RCC 7860 (cell line): Measurements from ENCODE around the gene DNAJC27.

ENCODE experiments used
- DNase-seq: peaks from one replicate; pipeline ENCODE4 v3.0.0-alpha.2; 2015; ENCODE audit warnings: low spot score
- FAIRE-seq: peaks from 2 replicates; lab custom pipeline; 2012; peaks lifted over from hg19 to GRCh38; lab: Jason Lieb, UNC

DNAJC27 gene

DNA sequence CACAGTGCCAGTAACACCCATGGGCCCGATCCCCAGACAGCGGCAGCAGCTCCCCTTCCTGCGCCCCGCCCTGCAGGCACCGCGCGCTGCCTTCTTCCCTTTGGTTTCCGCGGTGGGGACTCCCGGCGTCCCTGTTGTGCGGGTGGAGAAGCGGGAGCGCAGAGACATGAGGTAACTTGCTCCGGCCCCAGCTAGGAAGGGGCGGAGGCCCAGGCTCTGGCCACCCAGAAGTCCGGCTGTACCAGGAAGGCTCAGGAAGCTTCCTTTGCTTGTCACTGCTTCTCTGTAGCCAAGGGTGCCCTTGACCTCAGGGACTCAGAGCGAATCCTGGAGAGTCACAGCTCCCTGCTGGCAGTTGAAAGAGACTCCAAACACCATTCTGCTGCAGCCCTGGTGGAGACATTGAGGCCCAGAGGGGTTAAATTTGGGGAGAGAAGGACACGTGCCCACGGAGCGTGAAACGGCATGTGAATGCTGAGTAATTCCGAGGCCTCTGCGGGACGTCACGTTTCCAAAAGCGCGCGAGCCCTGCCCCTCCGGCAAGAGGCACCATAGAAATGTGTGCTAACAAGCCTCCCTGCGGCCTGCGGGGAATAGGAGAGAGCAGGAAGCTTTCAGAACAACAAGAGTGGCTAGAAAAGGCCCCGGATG, 45.0 kb downstream of the DNAJC27 start:
- no peak for FAIRE-seq
- no peak for DNase-seq

DNA sequence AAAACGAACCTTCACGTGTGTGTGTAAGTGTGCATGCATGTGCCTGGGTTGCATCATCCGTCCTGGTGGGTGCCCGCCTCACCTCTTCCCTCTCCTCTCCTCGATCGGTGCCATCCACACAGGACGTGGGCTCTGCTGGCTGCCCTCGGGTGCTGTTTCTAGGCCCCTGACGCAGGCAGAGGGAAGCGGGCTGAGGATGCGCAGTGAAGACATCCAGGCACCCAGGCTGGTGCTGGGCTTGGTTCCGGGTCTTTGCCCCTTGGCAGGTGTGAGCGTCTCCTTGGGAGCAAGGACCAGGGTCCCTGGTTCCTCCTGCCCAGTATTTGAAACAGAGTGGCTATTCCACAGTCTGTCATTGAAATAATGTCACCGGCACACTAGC, 45.5 kb downstream of the DNAJC27 start:
- no peak for DNase-seq
- no peak for FAIRE-seq

DNA sequence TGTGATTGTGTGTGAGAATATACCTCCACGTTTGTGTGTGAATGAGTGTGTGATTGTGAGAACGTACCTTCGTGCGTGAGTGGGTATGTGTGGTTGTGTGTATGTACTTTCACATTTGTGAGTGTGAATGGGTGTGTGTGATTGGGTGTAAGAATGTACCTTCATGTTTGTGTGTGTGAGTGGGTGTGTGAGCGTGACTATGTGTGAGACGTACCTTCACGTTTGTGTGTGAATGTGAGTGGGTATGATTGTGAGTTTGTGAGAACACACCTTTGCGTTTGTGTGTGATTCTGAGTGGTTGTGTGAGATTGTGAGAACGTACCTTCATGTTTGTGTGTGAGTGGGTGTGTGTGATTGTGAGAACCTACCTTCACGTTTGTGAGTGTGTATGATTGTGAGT, 45.9 kb downstream of the DNAJC27 start:
- FAIRE-seq = no peak
- DNase-seq = no peak

DNA sequence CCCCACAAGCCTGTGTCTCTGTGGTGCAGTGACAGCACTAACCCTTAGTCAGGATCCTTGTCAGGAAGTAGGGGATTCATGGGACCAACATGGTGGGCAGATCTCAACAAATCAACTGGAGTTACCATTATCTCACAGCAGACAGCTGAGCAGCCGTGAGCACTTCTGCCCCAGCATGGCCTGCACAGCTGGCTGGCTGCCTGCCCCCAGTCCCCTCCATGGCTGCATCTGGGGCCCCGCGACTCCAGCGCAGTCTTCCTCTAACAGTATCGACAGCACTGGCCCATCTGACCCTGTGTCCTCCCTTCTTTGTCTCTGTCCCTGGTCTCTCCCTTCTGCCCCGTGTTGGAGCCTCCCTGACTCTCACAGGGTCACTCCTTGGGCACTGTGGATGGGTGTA, 47.0 kb downstream of the DNAJC27 start:
- no peak for FAIRE-seq
- no peak for DNase-seq

DNA sequence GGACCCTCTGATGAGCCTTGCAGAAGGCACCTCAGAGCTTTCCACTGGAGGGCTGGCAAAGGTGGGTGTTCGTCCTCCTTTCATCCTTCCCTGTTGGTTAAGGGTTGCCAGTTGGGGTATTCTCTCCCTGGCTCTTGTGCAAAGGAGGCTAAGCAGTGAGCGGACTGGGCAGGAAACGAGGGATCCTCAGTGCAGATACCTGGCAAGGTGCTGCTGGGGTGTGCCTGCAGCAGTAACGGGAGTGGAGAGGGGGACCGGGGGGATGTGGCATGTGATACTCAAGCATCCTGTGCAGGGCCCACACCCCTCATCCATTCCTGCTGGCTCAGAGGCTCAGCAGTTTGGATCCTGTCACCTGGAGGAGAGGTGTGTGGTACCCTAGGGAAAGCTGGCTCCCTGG, 47.5 kb downstream of the DNAJC27 start:
- no peak for FAIRE-seq
- DNase-seq = no peak

DNA sequence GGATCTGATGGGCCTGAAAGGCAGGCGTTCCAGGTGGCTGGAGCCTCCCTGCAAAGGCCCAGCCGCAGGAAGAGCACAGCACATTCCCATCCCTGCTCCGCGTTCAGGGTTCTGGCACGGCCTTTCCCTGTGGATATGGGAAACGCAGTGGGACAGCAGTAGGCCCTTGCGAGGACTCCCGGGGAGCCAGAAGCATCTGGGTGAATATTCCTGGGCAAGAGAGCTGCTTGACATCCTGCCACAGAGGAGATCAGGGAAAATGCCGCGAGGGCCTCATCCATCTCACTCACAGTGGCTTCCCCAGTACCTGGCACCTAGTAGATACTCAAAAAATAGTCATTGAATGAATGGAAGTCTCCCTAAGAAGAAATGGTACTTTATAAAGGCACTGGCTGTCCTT, 48.6 kb downstream of the DNAJC27 start:
- DNase-seq (no peak), FAIRE-seq (no peak)

DNA sequence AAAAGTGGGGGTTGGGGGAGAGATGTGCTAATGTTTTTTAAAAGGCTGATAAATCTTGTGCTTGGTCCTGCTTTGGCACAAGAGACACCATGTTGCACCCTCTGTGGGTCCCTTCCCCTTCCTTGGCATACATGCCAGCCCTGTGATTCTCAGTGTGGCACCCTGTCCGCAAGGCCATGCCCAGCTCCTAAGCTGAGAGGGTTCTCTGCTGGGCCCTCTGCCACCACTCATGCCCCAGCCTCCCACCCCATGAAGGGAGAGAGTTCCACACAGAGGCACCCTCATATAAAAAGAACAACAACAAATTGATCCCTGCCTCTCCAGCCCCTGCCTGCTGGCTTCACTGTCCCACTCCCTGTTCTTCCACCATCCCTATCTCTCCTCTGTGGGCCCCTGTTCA, 49.2 kb downstream of the DNAJC27 start:
- no peak for DNase-seq
- no peak for FAIRE-seq

DNA sequence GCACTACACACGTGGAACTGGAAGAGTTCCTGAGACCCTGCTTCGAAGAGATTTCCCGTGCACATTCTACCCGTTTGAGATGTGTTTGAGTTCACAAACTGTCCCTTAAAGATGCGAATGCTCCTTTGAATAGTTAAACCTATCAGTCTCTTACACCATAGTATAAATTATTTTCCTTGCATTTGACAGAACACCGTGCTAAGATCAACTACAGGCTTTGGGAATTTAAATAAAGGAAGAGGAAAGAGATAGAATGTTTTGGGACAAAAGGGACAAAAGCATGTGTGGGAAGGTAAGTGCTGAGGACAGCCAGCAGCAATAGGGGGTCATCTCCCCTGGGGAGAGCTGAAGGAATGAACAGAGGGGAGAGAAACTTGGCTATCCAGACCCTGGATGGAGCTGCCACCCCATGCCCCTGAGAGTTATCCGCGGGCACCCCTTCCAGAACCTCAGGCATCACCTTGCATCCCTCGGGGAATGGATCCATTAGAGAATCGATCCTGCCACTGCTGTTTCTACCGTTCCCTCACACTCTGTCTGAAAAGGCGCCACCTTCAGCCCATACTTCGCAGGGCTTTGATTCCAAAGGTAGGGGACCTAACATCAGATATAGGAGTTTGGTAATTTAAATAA, 50.8 kb downstream of the DNAJC27 start:
- FAIRE-seq (peak; percentile 54), DNase-seq (no peak)

DNA sequence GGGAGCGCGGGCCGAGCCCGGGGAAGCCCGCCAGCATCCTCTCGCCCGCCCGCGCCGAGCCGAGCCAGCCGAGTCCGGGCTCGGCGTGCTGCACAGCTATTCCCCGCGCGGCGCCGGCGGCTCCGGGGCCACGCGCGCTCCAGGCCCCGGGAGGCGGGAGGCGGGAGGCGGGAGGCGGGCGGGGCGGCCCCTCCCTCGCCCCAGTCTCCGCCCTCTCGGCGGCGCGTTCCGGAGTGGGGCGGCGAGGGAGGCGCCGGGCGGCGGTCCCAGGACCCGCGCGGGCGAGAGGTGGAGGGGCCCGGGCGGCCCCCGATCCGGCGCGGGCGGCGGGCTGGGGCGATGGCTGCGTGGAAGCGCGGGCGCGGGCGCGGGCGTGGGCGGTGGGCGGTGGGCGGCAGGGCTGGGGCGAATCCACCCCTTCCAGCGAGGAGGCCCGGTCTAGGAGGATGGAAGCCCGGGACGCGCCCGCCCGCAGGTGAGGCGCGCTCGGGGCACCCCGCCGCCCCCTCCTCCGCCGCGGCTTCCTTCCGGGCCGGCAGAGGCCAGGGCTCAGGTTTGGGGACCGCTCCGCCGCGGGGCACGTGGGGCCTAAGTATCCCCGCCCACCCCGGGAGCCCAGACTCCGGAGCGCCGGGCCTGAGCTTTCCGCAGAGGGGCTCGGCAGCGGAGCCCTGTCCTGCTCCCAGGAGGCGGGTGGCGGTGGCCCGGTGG, 51.5 kb downstream of the DNAJC27 start, which contains the start of gene ADCY3:
TSS of gene ADCY3 (minus strand) at position 140 of the 711 bp plus-strand sequence. CDS start 1,250 bp downstream, outside the sequence.
- DNase-seq (no peak), FAIRE-seq (no peak)

DNA sequence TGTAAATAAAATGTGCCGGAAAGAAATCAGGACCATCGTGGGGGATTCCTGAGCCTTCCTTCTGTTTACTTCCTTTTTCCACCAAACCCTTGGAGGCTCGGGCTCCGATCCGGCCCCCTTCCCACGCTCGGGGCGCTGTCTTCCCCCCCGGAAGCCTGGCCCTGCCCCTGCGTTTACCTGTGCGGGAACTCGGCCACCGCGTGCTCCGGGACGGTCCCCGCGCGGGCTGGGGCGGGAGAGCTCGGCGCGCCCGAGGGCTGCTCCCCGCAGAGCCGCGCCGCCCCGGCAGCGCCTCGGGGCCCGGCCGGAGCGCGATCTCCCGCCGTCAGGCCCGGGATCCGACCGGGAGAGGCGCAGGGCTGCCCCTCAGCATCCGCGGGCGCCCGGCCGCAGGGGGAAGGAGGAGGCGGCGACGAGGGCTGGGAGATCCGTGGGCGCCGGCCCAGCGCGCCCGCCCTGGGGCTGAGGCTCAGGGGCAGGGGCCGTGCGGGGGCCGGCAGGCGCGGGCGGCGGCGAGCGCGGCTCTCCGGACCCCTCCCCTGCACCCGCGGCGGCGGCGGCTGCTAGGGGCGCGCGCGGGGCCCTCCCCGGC, 52.2 kb downstream of the DNAJC27 start:
- DNase-seq (no peak), FAIRE-seq (no peak)

DNA sequence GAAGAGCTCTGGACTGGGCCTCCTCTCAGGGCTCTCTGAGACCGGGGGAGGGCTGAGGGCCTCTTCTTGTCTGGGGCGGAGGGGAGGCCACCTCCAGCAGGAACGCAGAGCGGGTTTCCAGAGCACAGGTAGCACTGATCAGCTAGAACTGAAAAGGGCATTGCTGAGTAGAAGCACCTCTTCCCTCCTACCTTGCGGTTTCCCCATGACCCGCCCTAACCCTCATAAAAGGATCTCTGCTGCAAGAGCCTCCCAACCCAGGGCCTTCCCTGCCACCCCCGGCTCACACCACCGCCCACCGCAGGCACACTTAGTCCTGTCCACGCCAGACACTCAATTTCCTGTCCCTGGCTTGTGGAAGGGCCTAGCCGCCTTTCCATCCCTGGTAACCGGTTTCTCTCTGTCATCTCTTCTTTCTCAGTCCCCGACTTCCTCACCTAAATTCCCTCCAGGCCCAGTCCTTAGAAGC, 52.7 kb downstream of the DNAJC27 start:
- DNase-seq (no peak), FAIRE-seq (no peak)

DNA sequence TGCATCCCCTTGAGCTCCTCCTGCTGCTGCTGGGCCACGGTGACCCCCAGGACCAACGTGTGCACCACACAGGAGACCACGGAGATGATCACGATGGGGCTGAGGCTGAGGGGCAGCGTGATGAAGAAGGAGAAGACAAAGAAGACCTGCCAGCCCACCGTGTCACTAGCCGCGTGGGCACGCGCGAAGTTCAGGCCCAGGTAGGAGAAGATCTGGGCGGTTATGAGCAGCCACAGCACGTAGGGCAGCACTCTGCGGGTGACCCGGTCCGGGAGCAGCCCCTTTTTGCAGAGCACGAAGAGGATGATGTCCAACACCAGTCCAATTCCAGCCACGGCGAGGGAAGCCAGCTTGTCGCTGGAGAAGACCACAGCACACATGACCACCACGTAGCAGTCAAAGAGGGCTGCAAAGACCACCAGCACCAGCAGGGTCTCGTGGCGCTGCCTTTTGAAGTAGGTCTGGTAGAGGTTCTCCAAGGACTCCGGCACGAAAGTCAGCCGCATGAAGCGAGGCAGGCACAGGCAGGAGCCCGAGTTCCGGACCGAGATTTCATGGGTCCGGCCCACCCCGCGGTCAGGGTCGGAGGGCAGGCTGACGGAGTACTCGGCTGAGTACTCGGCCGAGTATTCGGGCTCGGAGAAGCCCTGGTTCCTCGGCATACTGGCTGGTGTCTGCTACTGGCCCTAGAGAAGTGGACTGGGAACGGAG, 53.3 kb downstream of the DNAJC27 start:
- no peak for FAIRE-seq
- DNase-seq = no peak

DNA sequence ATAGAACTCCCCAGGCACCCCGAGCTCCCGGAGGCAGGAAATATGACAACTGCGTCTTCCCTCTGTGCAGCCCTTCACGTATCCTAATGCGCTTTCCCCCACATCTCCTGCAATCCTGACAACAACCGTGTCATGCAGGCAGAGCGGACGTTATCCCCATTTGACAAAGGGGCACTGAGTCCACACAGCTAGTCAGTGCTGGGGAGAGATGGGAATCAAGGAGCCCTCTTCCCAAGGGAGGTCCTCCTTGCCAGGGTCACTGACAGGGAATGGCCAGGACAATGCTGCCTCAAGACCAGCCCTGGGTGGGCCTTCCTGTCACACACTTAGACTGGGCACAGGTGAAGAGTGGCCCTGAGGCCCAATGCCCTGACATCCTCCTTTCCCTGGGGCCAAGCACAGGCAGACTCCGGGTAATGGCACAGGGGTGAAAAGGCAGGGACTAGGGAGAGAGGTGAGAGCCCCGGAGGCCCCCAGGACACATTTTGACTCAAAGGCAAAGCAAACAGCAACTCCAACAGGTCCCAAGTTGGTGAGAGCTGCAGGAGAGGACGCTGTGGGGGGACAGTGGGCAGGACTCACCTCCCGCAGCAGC, 53.9 kb downstream of the DNAJC27 start:
- DNase-seq (no peak), FAIRE-seq (no peak)

DNA sequence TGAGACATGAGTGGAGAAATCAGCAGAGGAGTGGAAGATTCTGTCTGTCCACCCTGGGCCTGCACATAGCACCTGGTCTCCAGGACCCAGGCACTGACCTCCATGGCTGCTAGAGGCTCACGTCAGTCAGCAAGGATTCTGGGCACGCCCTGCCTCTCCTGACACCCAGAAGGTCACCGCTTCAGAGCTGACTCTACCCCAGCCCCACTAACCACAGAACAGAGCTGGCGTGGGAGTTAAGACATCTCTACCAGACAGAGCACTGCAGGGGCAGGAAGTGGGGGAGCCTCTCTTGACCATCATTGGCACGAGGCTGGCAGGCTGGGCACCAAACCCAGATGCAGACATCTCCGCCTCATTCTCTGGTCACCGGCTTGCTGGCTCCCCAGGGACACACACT, 54.7 kb downstream of the DNAJC27 start:
- DNase-seq (peak; percentile 18), FAIRE-seq (no peak)

DNA sequence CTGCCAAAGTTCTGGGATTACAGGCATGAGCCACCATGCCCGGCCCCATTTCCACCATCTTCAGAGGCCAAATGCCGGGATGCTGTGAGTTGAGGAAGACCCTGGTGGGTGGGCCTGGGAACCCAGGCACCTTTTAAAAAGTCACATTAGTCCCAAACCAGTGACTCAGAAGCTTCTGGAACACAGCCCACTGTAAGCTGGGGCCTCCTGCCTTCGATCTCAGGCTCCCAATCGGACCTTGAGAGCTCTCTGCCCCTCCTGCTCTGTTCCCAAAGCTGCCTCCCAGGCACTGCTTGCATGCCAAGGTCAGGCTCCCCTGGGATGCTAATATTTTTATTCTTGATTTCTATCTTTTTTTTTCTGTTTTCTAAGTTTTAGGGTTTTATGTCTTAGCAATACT, 56.0 kb downstream of the DNAJC27 start:
- no peak for DNase-seq
- no peak for FAIRE-seq

DNA sequence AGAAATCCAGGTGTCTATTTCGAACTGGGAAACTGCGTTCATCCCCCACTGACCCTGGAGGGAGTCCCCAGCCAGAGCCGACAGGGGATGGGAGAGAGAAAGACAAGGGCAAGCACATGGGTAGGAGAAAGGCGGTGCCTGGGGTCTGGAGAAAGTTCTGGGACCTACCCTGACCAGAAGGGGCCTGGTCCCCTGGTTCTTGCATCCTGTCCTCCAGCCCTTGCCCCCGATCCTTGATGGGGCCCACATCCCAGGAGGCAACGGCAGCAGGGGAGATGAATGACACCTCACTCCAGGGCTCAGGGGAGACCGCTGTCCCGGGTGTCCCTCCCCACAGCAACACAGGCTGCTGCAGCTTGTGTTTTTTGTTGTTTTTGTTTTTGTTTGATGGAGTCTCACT, 56.6 kb downstream of the DNAJC27 start:
- DNase-seq = no peak
- FAIRE-seq = no peak

DNA sequence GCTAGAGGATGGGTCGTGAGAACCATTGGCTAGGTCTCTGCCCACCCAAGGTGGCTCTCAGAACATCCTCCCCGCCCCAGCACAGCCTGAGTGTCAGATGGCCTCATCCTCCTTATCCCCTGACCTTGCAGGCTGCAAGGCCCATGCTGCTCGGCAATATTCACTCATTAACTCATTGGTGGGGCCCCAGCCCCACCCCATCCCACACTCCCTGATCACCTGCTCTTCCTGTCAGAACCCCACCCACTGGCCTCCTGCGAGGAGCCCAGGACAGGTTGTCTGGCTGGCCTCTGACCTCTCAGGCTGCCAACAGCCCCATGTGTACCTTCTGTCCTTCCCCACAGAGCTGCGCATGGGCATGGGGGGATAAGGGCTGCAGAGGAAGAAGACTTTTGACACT, 57.0 kb downstream of the DNAJC27 start:
- FAIRE-seq = no peak
- DNase-seq = no peak

DNA sequence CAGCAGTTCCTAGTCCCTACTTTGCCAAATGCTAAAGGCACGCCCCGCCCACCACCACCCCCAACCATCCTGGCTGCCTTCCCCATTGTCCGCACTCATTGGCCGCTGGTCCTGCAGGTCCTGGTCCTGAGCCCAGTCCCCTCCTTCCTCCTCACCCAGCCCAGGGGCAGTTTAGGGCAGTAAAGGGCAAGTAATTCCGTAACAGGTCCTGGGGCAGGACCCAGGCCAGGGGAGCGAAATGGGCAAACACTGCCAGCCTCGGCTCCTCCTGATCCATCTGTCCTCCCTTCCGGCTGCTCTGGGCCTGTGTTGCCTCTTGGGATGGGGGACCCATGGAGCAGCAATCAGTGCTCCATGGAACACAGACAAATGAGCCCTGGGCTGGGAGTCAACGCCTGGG, 57.8 kb downstream of the DNAJC27 start:
- FAIRE-seq (no peak), DNase-seq (no peak)

DNA sequence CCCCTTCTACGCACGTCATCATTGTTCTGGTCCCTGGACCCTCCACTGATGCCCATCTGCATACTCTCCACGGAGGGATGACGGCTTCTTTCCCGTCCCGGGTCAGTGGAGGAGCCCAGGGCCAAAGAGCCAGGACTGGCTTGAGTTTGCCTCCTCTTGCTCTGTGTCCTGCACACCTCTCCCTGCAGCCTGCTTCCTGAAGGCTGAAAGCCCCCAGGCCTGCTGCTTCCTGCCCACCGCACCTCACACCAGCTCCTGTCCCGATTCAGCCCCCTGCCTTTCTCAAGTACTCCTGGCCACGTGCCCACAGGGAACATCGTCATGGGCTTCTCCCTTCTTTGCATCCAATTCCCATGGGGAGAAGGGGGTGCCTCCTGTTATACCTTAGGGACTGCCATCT, 58.8 kb downstream of the DNAJC27 start:
- no peak for DNase-seq
- no peak for FAIRE-seq

DNA sequence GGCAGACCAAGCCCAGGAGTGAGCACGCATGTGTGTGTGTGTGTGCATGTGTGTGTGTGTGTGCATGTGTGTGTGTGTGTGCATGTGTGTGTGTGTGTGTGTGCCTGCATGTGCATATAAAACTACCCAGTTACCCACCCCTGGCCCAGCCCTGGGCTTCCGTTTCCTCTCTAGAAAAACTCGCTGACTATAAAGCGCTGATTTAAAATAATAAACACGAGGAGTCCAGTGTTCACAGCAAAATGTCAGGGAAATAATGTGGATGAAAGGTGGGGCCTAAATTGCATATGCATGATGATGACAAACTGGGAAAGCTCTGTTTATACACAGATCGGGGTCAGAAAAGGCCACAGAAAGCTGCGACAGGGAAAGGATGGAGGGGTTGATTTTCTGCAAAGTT, 59.2 kb downstream of the DNAJC27 start:
- DNase-seq (no peak), FAIRE-seq (no peak)

DNA sequence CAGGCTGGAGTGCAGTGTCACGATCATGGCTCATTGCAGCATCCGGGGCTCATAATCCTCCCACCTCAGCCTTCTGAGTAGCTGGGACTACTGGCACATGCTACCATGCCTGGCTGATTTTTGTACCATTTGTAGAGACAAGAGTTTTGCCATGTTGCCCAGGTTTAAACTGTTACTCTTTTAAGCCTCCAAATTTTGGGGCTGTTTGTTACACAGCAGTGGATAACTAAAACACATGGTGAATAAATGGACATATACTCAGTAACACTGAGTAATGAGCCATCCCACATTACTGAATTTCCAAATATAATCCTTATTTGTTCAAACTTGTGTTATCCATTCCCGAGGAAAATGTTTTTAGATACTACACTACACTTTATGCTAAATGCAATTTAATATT, 61.5 kb downstream of the DNAJC27 start:
- FAIRE-seq (no peak), DNase-seq (no peak)
